Activated naive CD8-positive, alpha-beta T cell treated with anti-CD3 and anti-CD28 coated beads, Interleukin-2, amount 10 ng/mL, durations not matched to agents 7 days and 5 days (primary cell): ENCODE data around the gene ANKRD44. TPM values are rescaled to one million over a fixed set of nuclear protein-coding genes. Genes with fewer than 3 reads are reported as not detected.

Source experiments
- ATAC-seq: fragments of 150-1000 bp; cut with Tn5 transposase; one replicate; pipeline ENCODE4 v1.10.0; 2021; ENCODE audit warnings: low read depth, moderate library complexity
- POLR2A ChIA-PET: fragments of 350-600 bp; sonication (Branson Sonifier 250); formaldehyde crosslinking; loops from one replicate; lab custom pipeline; 2021; ENCODE audit warnings: antibody characterized with exemption; lab: Charles Lee
- DNase-seq: peaks from one replicate; pipeline ENCODE4 v3.0.0; 2021
- H3K27ac Mint-ChIP-seq: one replicate; pipeline ENCODE4 v1.8.0; 2022; ENCODE audit warnings: mild to moderate bottlenecking, mixed read lengths
- H3K27me3 Mint-ChIP-seq: one replicate; pipeline ENCODE4 v1.8.0; 2022; ENCODE audit warnings: mild to moderate bottlenecking, moderate library complexity, mixed read lengths
- H3K36me3 Mint-ChIP-seq: one replicate; pipeline ENCODE4 v1.8.0; 2021; ENCODE audit warnings: mild to moderate bottlenecking, mixed read lengths
- H3K4me1 Mint-ChIP-seq: one replicate; pipeline ENCODE4 v1.8.0; 2021; ENCODE audit warnings: mixed read lengths
- H3K4me3 Mint-ChIP-seq: one replicate; pipeline ENCODE4 v1.8.0; 2022; ENCODE audit warnings: mild to moderate bottlenecking, moderate library complexity, mixed read lengths
- H3K9me3 Mint-ChIP-seq: one replicate; pipeline ENCODE4 v1.8.0; 2021; ENCODE audit warnings: mixed read lengths
- total RNA-seq, 2 experiments: library from RNA; stranded (reverse); gene quantifications; one replicate each; pipeline ENCODE4 v1.2.3, GENCODE V29; 2021

The ANKRD44 gene
- total RNA-seq, 2 experiments from 2014 or later, result 240 to 243 TPM

DNA sequence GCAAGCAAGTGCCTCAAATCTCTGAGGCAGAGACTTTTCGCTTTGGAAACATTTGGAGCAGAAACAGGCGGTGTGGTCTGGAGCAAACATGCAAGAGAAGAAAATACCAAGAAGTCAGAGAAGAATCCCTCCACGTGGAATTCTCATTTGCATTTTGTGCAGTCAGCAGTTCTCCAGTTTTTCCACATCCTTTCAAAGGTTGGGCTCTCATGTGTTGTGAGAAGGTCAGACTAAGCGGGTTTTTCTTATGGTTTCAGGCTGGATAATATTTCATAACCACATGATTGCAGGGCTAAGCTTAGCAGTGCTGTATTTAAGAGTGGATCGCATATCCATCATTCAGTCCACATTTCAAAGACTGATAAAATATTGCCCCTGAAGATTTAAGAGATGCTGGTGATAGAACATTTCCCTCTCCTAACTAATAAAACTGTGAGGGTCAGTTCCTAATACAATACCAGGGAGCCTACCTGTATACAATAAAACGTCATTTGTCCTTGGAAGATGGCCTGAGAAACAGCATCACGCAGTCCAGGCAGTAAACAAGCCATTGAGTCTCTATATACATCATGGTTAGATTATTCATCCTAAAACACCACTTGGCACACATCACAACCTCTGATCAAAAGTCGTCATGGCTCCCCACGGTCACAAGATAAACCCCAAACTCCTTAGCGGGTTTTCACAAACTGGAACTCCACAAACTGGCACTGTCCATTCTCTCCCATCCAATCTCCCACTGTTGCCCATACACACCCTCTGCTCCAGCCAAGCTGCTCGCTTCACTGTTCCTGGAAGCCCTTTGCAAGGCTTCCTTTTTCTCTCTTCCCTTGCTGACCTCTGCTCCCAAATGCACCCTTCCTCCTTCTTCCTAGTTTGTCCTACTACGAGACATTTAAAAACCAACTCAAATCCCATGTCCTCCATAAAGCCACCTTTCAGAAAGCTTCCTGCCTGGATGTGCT is 31.5 kb downstream of the ANKRD44 start:
- H3K4me1 Mint-ChIP-seq, result peaks cover 73% of the 10 kb centered on the region
- POLR2A ChIA-PET, result interaction anchor here (1.8 kb wide), 1 partner anchor 14 kb away, joined by 4 read pairs; no protein-coding TSS in a partner anchor
- H3K27me3 Mint-ChIP-seq, result no peaks in the 10 kb centered on the region
- H3K4me3 Mint-ChIP-seq, result peak overlapping the region; percentile 17
- H3K9me3 Mint-ChIP-seq, result no peaks in the 10 kb centered on the region
- peaks cover 46% of the 10 kb centered on the region for H3K36me3 Mint-ChIP-seq
- DNase-seq, result no peak
- H3K27ac Mint-ChIP-seq, result peak overlapping the region; percentile 65
- ATAC-seq, result no peak

DNA sequence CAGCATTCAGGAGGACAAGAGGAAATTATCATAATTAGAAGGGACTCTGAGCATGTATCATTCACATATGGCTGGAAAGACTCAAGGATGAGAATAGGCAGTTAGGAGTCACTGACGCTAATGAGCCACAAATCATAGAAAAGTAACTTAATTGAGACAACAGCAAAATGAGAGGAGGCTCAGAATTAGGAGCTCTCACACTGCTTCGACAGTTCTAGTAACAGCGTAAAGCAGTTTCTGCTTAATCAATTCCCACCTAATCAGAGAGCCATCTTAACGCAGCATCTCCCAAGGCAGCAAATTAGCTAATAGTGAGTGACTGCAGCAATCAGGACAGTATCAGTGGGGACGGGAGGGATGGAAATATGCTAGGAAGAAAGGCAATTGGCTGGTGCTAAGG is 32.8 kb downstream of the ANKRD44 start:
- no peak for DNase-seq
- H3K4me1 Mint-ChIP-seq, result peaks cover 68% of the 10 kb centered on the region
- peaks cover 42% of the 10 kb centered on the region for H3K36me3 Mint-ChIP-seq
- no peak for ATAC-seq
- H3K4me3 Mint-ChIP-seq, result no peak overlapping the region
- no peaks in the 10 kb centered on the region for H3K27me3 Mint-ChIP-seq
- peak overlapping the region; percentile 3 for H3K27ac Mint-ChIP-seq
- H3K9me3 Mint-ChIP-seq, result no peaks in the 10 kb centered on the region
- POLR2A ChIA-PET, result interaction anchor here (1.0 to 1.1 kb wide), 3 partner anchors 13 to 72 kb away, joined by 3 to 4 read pairs (median 3); no protein-coding TSS in a partner anchor

GRCh38 chr2:197276156-197276555 is 34.4 kb downstream of the ANKRD44 start:
- Mint-ChIP-seq H3K36me3 (peaks cover 38% of the 10 kb centered on the region), H3K9me3 (no peaks in the 10 kb centered on the region)

DNA sequence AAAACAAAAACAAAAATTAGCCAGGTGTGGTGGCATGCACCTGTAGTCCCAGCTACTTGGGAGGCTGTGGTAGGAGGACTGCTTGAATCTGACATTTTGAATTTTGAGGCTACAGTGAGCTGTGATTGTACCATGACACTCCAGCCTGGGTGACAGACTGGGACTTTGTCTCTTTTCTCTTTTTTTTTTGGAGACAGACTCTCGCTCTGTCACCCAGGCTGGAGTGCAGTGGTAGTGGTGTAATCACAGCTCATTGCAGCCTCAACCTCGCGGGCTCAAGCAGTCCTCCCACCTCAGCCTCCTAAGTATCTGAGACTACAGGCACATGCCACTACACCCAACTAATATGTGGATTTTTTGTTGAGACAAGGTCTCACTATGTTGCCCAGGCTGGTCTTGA is 35.6 kb downstream of the ANKRD44 start:
- H3K4me3 Mint-ChIP-seq, result no peak overlapping the region
- peaks cover 60% of the 10 kb centered on the region for H3K4me1 Mint-ChIP-seq
- H3K9me3 Mint-ChIP-seq, result no peaks in the 10 kb centered on the region
- peaks cover 39% of the 10 kb centered on the region for H3K36me3 Mint-ChIP-seq
- POLR2A ChIA-PET, result no interaction called here
- no peaks in the 10 kb centered on the region for H3K27me3 Mint-ChIP-seq
- DNase-seq, result no peak
- H3K27ac Mint-ChIP-seq, result peak overlapping the region; percentile 16
- ATAC-seq, result no peak

More at GRCh38 chr2:197276156-197276555, 34.4 kb downstream of the ANKRD44 start:
- Mint-ChIP-seq H3K27me3 (no peaks in the 10 kb centered on the region), H3K4me1 (peaks cover 61% of the 10 kb centered on the region), H3K27ac (no peak overlapping the region), H3K4me3 (no peak overlapping the region)
- POLR2A ChIA-PET, result no interaction called here
- no peak for DNase-seq
- no peak for ATAC-seq

DNA sequence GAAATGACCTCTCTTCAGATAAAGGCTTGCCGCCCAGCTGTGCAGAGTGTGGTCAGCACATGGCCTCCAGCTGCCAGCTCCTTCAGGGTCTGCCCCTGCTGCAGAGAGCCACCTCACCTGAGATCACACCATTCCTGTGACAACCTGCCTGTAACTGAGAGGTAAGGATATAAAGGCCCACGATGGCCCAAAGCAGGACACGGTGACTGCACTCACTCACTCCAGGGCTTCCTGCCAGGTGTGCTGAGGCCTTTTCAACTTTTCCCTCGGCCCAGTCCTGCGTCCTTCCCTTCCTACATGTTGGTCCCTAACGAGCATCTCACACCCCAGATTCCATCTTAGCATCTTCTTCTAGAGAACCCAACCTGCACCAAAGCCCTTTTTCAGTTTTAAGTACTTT is 36.2 kb downstream of the ANKRD44 start:
- POLR2A ChIA-PET, result no interaction called here
- H3K4me3 Mint-ChIP-seq, result no peak overlapping the region
- peaks cover 34% of the 10 kb centered on the region for H3K36me3 Mint-ChIP-seq
- H3K27me3 Mint-ChIP-seq, result no peaks in the 10 kb centered on the region
- DNase-seq (no peak), ATAC-seq (peak; percentile 23)
- H3K27ac Mint-ChIP-seq, result peak overlapping the region; percentile 52
- H3K4me1 Mint-ChIP-seq, result peaks cover 60% of the 10 kb centered on the region
- no peaks in the 10 kb centered on the region for H3K9me3 Mint-ChIP-seq

DNA sequence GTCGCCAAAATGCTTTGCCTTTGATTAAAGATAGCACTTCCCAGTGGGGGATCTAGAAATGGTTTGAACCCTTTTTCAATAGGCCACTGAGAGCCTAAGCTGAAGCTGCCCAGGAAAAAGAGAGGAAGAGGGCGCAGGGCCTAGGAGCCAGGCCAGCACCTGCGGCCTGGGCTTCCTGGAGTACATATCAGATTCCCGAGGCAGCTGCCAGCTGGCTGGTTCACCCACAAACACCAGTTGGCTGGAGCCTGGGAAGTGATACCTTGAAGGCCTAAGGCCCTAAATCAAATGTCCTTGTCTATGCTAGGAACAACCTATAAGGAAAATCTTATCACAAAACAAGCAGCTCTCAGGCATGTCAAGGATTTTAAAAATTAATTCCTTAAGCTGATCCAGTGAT is 37.1 kb downstream of the ANKRD44 start:
- Mint-ChIP-seq H3K4me1 (peaks cover 60% of the 10 kb centered on the region), H3K27ac (no peak overlapping the region), H3K27me3 (no peaks in the 10 kb centered on the region), H3K9me3 (no peaks in the 10 kb centered on the region), H3K4me3 (no peak overlapping the region), H3K36me3 (peaks cover 29% of the 10 kb centered on the region)
- POLR2A ChIA-PET, result no interaction called here
- no peak for DNase-seq
- ATAC-seq, result no peak

- Mint-ChIP-seq H3K36me3 (peaks cover 27% of the 10 kb centered on the region), H3K4me3 (no peak overlapping the region), H3K27me3 (no peaks in the 10 kb centered on the region), H3K27ac (no peak overlapping the region), H3K9me3 (no peaks in the 10 kb centered on the region), H3K4me1 (peaks cover 67% of the 10 kb centered on the region)
- POLR2A ChIA-PET, result interaction anchor here (1.2 kb wide), 1 partner anchor 23 kb away, joined by 3 read pairs; no protein-coding TSS in a partner anchor
- ATAC-seq (no peak), DNase-seq (no peak)
Observed at GRCh38 chr2:197270601-197271000, 40.0 kb downstream of the ANKRD44 start.

DNA sequence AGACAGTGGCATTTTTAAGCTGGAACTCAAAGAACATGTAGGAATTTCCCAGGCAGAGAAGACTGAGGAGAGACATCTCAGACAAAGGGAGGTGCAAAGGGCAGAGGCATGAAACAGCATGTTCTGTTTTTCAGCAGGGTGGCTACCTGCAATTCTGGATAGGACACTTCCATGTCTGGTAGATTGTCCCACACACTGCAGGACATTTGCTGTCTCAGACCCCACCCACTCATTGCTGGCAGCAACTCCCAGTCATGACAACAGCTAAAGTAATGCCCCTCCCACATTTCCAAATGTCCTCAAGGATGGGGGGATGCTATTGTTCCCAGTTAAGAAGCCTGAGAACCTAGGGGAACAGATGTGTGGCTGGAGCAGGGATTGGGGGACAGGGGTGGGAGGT is 40.8 kb downstream of the ANKRD44 start:
- Mint-ChIP-seq H3K27me3 (no peaks in the 10 kb centered on the region), H3K36me3 (peaks cover 22% of the 10 kb centered on the region), H3K27ac (peak overlapping the region; percentile 47), H3K4me3 (no peak overlapping the region), H3K4me1 (peaks cover 68% of the 10 kb centered on the region), H3K9me3 (no peaks in the 10 kb centered on the region)
- DNase-seq, result no peak
- POLR2A ChIA-PET, result interaction anchor here (1.3 kb wide), 1 partner anchor 40 kb away, joined by 6 read pairs; the partner anchor contains the start of gene ANKRD44
- ATAC-seq, result no peak

DNA sequence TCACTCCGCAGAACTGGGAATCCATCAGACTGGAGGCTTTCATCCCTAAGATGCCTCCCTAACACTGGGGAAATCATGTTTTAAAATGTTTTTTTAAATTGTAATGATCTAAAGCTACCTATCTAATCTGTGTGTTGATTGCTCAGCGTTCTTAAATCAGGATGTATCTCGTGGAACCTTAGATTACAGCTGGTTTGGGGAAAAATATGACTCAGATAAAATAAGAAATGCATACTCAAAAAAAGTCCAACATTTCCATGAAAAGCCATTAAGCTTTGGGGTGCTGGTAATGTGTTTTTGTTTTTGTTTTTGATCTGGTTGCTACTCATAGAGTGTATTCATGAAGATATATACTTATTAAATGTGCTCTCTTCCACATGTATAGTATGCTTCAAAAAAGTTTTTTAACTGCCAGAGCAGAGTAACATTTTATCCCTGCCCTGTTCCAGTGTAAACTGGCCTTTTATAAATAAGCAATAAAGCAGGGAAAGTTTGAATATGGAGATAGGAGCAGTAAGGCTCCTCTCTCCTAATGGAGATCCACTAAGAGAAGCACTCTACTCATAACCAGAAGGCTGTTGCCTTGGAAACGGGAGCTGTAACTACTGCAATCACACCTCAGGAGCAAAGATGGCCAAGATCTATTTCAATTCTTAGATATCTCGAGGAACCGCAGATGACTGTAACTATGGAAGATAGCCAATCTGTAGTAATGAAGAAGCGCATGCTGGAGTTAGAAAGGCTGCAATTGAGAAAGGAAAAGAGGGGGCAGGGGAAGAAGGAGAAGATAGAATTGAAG is 41.6 kb downstream of the ANKRD44 start:
- H3K27ac Mint-ChIP-seq, result peak overlapping the region; percentile 27
- DNase-seq (no peak), ATAC-seq (peak; percentile 48)
- no peaks in the 10 kb centered on the region for H3K27me3 Mint-ChIP-seq
- H3K36me3 Mint-ChIP-seq, result peaks cover 21% of the 10 kb centered on the region
- peaks cover 69% of the 10 kb centered on the region for H3K4me1 Mint-ChIP-seq
- no peaks in the 10 kb centered on the region for H3K9me3 Mint-ChIP-seq
- H3K4me3 Mint-ChIP-seq, result peak overlapping the region; percentile 41
- POLR2A ChIA-PET, result interaction anchor here (1.3 kb wide), 1 partner anchor 41 kb away, joined by 6 read pairs; the partner anchor contains the start of gene ANKRD44

DNA sequence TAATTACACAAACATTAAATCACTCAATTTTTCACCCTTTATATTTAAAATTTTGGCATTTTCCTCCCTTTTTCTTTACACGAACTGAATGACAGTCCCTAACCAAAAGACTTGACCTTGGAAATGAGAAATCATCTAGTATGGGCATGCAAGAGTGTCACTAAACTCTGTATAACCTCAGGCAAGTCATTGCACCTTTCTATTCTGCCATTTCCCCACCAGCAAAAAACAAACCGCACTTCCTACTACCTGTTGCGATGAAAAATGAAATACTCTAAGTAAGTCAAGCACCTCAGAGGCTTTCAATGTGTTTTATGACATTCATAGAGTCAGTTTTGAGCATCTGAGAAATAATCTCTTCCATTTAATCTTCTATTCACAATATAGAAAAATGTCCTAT is 44.1 kb downstream of the ANKRD44 start:
- ATAC-seq (peak; percentile 55), DNase-seq (no peak)
- H3K9me3 Mint-ChIP-seq, result no peaks in the 10 kb centered on the region
- peaks cover 85% of the 10 kb centered on the region for H3K4me1 Mint-ChIP-seq
- H3K27me3 Mint-ChIP-seq, result no peaks in the 10 kb centered on the region
- peak overlapping the region; percentile 76 for H3K4me3 Mint-ChIP-seq
- POLR2A ChIA-PET, result interaction anchor here (0.6 to 1.0 kb wide), 5 partner anchors 9 to 42 kb away, joined by 3 to 4 read pairs (median 3); no protein-coding TSS in a partner anchor
- H3K36me3 Mint-ChIP-seq, result peaks cover 23% of the 10 kb centered on the region
- H3K27ac Mint-ChIP-seq, result peak overlapping the region; percentile 84

- peak overlapping the region; percentile 76 for H3K4me3 Mint-ChIP-seq
- H3K36me3 Mint-ChIP-seq, result peaks cover 23% of the 10 kb centered on the region
- DNase-seq, result no peak
- POLR2A ChIA-PET, result interaction anchor here (0.6 to 2.0 kb wide), 5 partner anchors 8 to 42 kb away, joined by 3 to 13 read pairs (median 3); no protein-coding TSS in a partner anchor
- H3K4me1 Mint-ChIP-seq, result peaks cover 84% of the 10 kb centered on the region
- no peaks in the 10 kb centered on the region for H3K27me3 Mint-ChIP-seq
- H3K27ac Mint-ChIP-seq, result peak overlapping the region; percentile 84
- no peak for ATAC-seq
- no peaks in the 10 kb centered on the region for H3K9me3 Mint-ChIP-seq
Observed at GRCh38 chr2:197265924-197266323, 44.7 kb downstream of the ANKRD44 start.

- Mint-ChIP-seq H3K36me3 (peaks cover 23% of the 10 kb centered on the region), H3K9me3 (no peaks in the 10 kb centered on the region), H3K27ac (peak overlapping the region; percentile 56), H3K4me1 (peaks cover 76% of the 10 kb centered on the region), H3K4me3 (peak overlapping the region; percentile 76), H3K27me3 (no peaks in the 10 kb centered on the region)
- POLR2A ChIA-PET, result interaction anchor here (0.6 to 2.0 kb wide), 6 partner anchors 9 to 254 kb away, joined by 3 to 13 read pairs (median 4); partner anchors contain the start of gene ANKRD44
- no peak for DNase-seq
- ATAC-seq, result no peak
Observed at GRCh38 chr2:197265036-197265435, 45.5 kb downstream of the ANKRD44 start.

GRCh38 chr2:197264332-197264731 is 46.2 kb downstream of the ANKRD44 start:
- ATAC-seq, result no peak
- no peaks in the 10 kb centered on the region for H3K27me3 Mint-ChIP-seq
- POLR2A ChIA-PET, result interaction anchor here (0.6 to 2.0 kb wide), 6 partner anchors 8 to 253 kb away, joined by 3 to 13 read pairs (median 3); partner anchors contain the start of gene ANKRD44
- no peaks in the 10 kb centered on the region for H3K9me3 Mint-ChIP-seq
- H3K4me3 Mint-ChIP-seq, result peak overlapping the region; percentile 76
- no peak for DNase-seq
- H3K4me1 Mint-ChIP-seq, result peaks cover 74% of the 10 kb centered on the region
- H3K36me3 Mint-ChIP-seq, result peaks cover 28% of the 10 kb centered on the region
- H3K27ac Mint-ChIP-seq, result peak overlapping the region; percentile 79
